Gastroesophageal sphincter (tissue), 3 donors: Measurements from ENCODE around the gene LSAMP.

Experiments
- EP300 ChIP-seq: sonication (generic); formaldehyde crosslinking; IDR thresholded peaks from one replicate; pipeline ENCODE4 v1.6.1; 2017; ENCODE audit warnings: antibody characterized with exemption, mild to moderate bottlenecking
- POLR2A ChIP-seq, 2 donors: fragments of 450-650 bp; IDR thresholded peaks; one replicate each; pipeline ENCODE4 v1.6.1; 2017; ENCODE audit warnings: antibody characterized with exemption in 2 of 2, mild to moderate bottlenecking in 2 of 2, moderate library complexity in 1 of 2
- POLR2AphosphoS5 ChIP-seq: sonication (generic); formaldehyde crosslinking; IDR thresholded peaks from one replicate; pipeline ENCODE4 v1.6.1; 2017; ENCODE audit warnings: antibody characterized with exemption
- TF ChIP-seq, protein P1 (sequence below), 4 experiments: fragments of 200-600 bp in 2 of 4; fragments of 450-650 bp in 2 of 4; sonication (generic) in 1 of 4; IDR thresholded peaks; one replicate each; pipeline ENCODE4 v1.5.1; 2017 to 2019; ENCODE audit warnings: antibody characterized with exemption in 4 of 4, mild to moderate bottlenecking in 2 of 4, moderate library complexity in 2 of 4

GRCh38 chr3:115890579-115890978 lies 554.7 kb downstream of the LSAMP start:
- TF ChIP-seq POLR2AphosphoS5, result no peak
- TF ChIP-seq, protein P1, sequence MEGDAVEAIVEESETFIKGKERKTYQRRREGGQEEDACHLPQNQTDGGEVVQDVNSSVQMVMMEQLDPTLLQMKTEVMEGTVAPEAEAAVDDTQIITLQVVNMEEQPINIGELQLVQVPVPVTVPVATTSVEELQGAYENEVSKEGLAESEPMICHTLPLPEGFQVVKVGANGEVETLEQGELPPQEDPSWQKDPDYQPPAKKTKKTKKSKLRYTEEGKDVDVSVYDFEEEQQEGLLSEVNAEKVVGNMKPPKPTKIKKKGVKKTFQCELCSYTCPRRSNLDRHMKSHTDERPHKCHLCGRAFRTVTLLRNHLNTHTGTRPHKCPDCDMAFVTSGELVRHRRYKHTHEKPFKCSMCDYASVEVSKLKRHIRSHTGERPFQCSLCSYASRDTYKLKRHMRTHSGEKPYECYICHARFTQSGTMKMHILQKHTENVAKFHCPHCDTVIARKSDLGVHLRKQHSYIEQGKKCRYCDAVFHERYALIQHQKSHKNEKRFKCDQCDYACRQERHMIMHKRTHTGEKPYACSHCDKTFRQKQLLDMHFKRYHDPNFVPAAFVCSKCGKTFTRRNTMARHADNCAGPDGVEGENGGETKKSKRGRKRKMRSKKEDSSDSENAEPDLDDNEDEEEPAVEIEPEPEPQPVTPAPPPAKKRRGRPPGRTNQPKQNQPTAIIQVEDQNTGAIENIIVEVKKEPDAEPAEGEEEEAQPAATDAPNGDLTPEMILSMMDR (IDR thresholded peaks at IDR 0.05), result no peak
- no peak for TF ChIP-seq POLR2A (IDR thresholded peaks at IDR 0.05)
- TF ChIP-seq EP300, result no peak
